Kidney (tissue), 14 donors: ENCODE data around the gene RBM44. TPM values are rescaled to one million over a fixed set of nuclear protein-coding genes. Genes with fewer than 3 reads are reported as not detected.

Source experiments
- DNase-seq, 5 donors: peaks; one replicate each; pipeline ENCODE4 v3.0.0-alpha.2; 2013 to 2020
- FAIRE-seq: peaks from 2 replicates; lab custom pipeline; 2012; peaks lifted over from hg19 to GRCh38; lab: Jason Lieb, UNC
- H3K27ac ChIP-seq, 2 donors: one replicate each; pipeline ENCODE4 v1.7.0; 2013; ENCODE audit warnings: low read depth in 2 of 2, low read length in 2 of 2, inconsistent platforms in 1 of 2
- H3K27me3 ChIP-seq: one replicate; pipeline ENCODE4 v1.7.1; 2013; ENCODE audit warnings: low read length, inconsistent platforms; ENCODE audit not compliant: control insufficient read depth, insufficient read depth
- H3K36me3 ChIP-seq, 3 donors: one replicate each; pipeline versions ENCODE4 v1.7.0 to v1.7.1; 2013; ENCODE audit warnings: low read length in 3 of 3, control low read depth in 1 of 3, inconsistent platforms in 1 of 3; ENCODE audit not compliant: insufficient read depth in 3 of 3, control insufficient read depth in 2 of 3
- H3K4me1 ChIP-seq, 3 donors: one replicate each; pipeline versions ENCODE4 v1.7.0 to v1.7.1; 2013; ENCODE audit warnings: low read length in 3 of 3, inconsistent platforms in 1 of 3, low read depth in 1 of 3; ENCODE audit not compliant: control insufficient read depth in 2 of 3, insufficient read depth in 2 of 3
- H3K4me3 ChIP-seq, 3 donors: one replicate each; pipeline versions ENCODE4 v1.7.0 to v1.8.1; 2013; ENCODE audit warnings: low read length in 3 of 3, control low read depth in 1 of 3, inconsistent platforms in 1 of 3
- H3K9ac ChIP-seq, 3 donors: one replicate each; pipeline versions ENCODE4 v1.7.0 to v1.7.1; 2013; ENCODE audit warnings: low read length in 3 of 3, control low read depth in 1 of 3, inconsistent platforms in 1 of 3
- H3K9me3 ChIP-seq, 3 donors: one replicate each; pipeline versions ENCODE4 v1.7.0 to v1.7.1; 2013; ENCODE audit warnings: low read length in 3 of 3, control low read depth in 1 of 3, inconsistent platforms in 1 of 3; ENCODE audit not compliant: control insufficient read depth in 2 of 3, insufficient read depth in 1 of 3
- intact Hi-C: fragments of 100-400 bp; cut with DNase I; formaldehyde crosslinking; loops from one replicate; pipeline ENCODE4 v1.11.1; 2022
- polyA plus RNA-seq: library from polyadenylated mRNA; stranded (reverse); fragments of 350-450 nt; fragmentation: Illumina TruSeq; extraction: RNeasy Lipid Tissue Mini Kit (QIAGEN cat#74804); gene quantifications from one replicate; pipeline ENCODE4 v1.2.3, GENCODE V29; 2014; ENCODE audit warnings: low read depth, low replicate concordance; ENCODE audit not compliant: insufficient read depth
- total RNA-seq: library from RNA; stranded (reverse); fragmentation: NEBNext Ultra II Directional; extraction: Animal tissue kit (Norgen Biotek cat#: 25700); gene quantifications from one replicate; pipeline ENCODE4 v1.2.1, GENCODE V29; 2021
- TF ChIP-seq, protein P1 (sequence below): IDR thresholded peaks from 3 replicates; pipeline ENCODE4 v1.5.1; 2012; ENCODE audit warnings: mild to moderate bottlenecking, moderate library complexity, borderline replicate concordance; ENCODE audit not compliant: insufficient read depth; ENCODE audit errors: extremely low read depth
- donor health status: control.
- donor health status: control.
- donor health status: control.
- donor health status: control.
- donor health status: control.
- donor health status: DM: yes; HTN: yes; CAD: no.
- donor health status: Normal renal cell carcinoma (clear cell type).

RBM44 gene
- total and polyA plus RNA-seq, 2 donors from 2014 or later = 0.72 TPM; not detected in 1

DNA sequence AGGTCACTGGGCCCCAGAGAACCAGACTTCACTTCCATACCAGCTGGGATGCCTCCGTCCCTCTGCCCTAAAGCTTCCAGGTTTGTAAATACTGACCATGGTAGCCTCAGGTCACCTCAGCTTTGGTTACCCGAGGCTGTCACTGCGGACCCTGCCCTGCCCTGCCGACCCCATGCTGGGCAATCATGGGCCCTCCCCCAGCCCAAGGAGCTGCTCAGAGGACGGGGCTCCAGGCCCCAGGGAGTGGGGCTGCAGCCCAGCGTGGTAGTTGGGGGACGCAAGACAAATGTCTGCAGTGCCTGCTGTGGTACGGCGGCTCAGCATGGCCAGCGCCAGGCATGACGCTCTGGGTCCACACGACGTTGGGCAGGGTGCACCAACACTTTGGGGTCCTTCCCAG, 86.1 kb downstream of the RBM44 start:
- no peaks in the 10 kb centered on the region for H3K36me3 ChIP-seq
- intact Hi-C loops = no loop called here
- DNase-seq (peak in 2 of 5 donors; percentile 43 to 68), FAIRE-seq (no peak)
- no peaks in the 10 kb centered on the region for H3K27me3 ChIP-seq
- H3K4me3 ChIP-seq = no peak overlapping the region
- no peaks in the 10 kb centered on the region for H3K4me1 ChIP-seq
- TF ChIP-seq, protein P1, sequence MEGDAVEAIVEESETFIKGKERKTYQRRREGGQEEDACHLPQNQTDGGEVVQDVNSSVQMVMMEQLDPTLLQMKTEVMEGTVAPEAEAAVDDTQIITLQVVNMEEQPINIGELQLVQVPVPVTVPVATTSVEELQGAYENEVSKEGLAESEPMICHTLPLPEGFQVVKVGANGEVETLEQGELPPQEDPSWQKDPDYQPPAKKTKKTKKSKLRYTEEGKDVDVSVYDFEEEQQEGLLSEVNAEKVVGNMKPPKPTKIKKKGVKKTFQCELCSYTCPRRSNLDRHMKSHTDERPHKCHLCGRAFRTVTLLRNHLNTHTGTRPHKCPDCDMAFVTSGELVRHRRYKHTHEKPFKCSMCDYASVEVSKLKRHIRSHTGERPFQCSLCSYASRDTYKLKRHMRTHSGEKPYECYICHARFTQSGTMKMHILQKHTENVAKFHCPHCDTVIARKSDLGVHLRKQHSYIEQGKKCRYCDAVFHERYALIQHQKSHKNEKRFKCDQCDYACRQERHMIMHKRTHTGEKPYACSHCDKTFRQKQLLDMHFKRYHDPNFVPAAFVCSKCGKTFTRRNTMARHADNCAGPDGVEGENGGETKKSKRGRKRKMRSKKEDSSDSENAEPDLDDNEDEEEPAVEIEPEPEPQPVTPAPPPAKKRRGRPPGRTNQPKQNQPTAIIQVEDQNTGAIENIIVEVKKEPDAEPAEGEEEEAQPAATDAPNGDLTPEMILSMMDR = no peak
- H3K9ac ChIP-seq = no peak overlapping the region
- H3K27ac ChIP-seq = no peak overlapping the region
- no peaks in the 10 kb centered on the region for H3K9me3 ChIP-seq

GRCh38 chr2:237885111-237885930, 86.7 kb downstream of the RBM44 start:
- no peak overlapping the region for H3K4me3 ChIP-seq
- H3K27ac ChIP-seq = no peak overlapping the region
- DNase-seq (peak in 3 of 5 donors; percentile 60 to 76 (median 75)), FAIRE-seq (no peak)
- H3K9ac ChIP-seq = no peak overlapping the region
- TF ChIP-seq, protein P1 = no peak
- intact Hi-C loops = no loop called here
- no peaks in the 10 kb centered on the region for H3K27me3 ChIP-seq
- no peaks in the 10 kb centered on the region for H3K36me3 ChIP-seq
- H3K9me3 ChIP-seq = no peaks in the 10 kb centered on the region
- no peaks in the 10 kb centered on the region for H3K4me1 ChIP-seq

- no peak for FAIRE-seq
- peak in 3 of 5 donors; percentile 47 to 79 (median 54) for DNase-seq
- intact Hi-C loops = no loop called here
These were observed 87.5 kb downstream of the RBM44 start for GRCh38 chr2:237885931-237886684.

More at GRCh38 chr2:237885931-237886684, 87.5 kb downstream of the RBM44 start:
- no peaks in the 10 kb centered on the region for H3K27me3 ChIP-seq
- TF ChIP-seq, protein P1 = no peak
- H3K9me3 ChIP-seq = no peaks in the 10 kb centered on the region
- no peaks in the 10 kb centered on the region for H3K36me3 ChIP-seq
- H3K27ac ChIP-seq = no peak overlapping the region
- H3K4me1 ChIP-seq = no peaks in the 10 kb centered on the region
- no peak overlapping the region for H3K9ac ChIP-seq
- no peak overlapping the region for H3K4me3 ChIP-seq
